ENCODE measurements around the gene DCAF5.
"Not testable (repeated sequence)": the region's sequence is repeated elsewhere in the genome, so short reads cannot be mapped to it uniquely, and the experiment has no call there.

The DCAF5 gene

DNA sequence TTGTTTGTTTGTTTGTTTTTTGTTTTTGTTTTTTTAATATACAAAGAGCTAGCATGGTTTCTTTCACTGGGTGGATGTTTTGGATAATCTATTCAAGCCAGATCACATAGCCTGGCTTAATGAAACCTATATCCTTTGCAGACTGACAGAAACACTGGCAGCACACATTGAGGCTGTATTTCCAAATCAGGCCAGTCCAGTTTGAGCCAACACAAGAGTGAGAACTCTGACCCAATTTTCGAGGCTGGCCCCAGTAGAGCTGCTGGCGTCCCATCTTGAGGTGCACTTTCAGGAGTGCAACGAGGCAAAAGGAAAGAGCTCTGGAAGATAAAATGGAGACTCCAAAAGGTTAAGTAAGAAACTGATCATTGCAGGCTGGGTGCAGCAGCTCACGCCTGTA lies 129.9 kb downstream of the DCAF5 start:
- H3K36me3 Mint-ChIP-seq (ENCODE audit: low read depth) = no peaks in the 10 kb centered on the region
- no peak overlapping the region for H3K4me3 Mint-ChIP-seq
- no peaks in the 10 kb centered on the region for H3K4me1 Mint-ChIP-seq
- peaks cover 15% of the 10 kb centered on the region for H3K27me3 Mint-ChIP-seq (ENCODE audit: low read depth)
- H3K9me3 Mint-ChIP-seq = no peaks in the 10 kb centered on the region
- no peak overlapping the region for H3K27ac Mint-ChIP-seq
- no peak for TF ChIP-seq CTCF (IDR thresholded peaks at IDR 0.05; ENCODE audit: unreplicated experiment in 3 of 3)

GRCh38 chr14:69022093-69022492 lies 130.8 kb downstream of the DCAF5 start:
- H3K27ac Mint-ChIP-seq, H3K9me3 Mint-ChIP-seq: not testable (repeated sequence)

DNA sequence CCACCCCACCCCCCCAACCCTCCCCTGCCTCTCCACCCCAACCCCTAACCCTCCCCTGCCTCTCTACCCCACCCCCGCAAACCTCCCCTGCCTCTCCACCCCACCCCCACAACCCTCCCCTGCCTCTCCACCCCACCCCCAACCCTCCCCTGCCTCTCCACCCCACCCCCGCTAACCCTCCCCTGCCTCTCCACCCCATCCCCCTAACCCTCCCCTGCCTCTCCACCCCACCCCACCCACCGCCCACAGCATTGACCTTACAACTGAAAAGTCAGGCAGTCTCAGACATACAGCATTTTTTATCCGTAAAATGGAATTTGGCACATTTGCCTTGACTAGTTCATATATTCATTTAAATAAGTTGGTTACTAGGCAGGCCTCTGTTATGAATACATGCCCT lies 135.2 kb downstream of the DCAF5 start:
- no peak overlapping the region for H3K27ac Mint-ChIP-seq
- no peak for TF ChIP-seq CTCF (IDR thresholded peaks at IDR 0.05; ENCODE audit: unreplicated experiment in 3 of 3)
- H3K4me3 Mint-ChIP-seq = no peak overlapping the region
- H3K9me3 Mint-ChIP-seq = no peaks in the 10 kb centered on the region
- no peaks in the 10 kb centered on the region for H3K36me3 Mint-ChIP-seq (ENCODE audit: low read depth)
- peaks cover 8% of the 10 kb centered on the region for H3K4me1 Mint-ChIP-seq
- H3K27me3 Mint-ChIP-seq (ENCODE audit: low read depth) = peaks cover 3% of the 10 kb centered on the region

More at GRCh38 chr14:69022093-69022492, 130.8 kb downstream of the DCAF5 start:
- H3K4me1 Mint-ChIP-seq; H3K36me3 Mint-ChIP-seq (ENCODE audit: low read depth); H3K4me3 Mint-ChIP-seq: not testable (repeated sequence)
- peaks cover 12% of the 10 kb centered on the region for H3K27me3 Mint-ChIP-seq (ENCODE audit: low read depth)

- Mint-ChIP-seq H3K27me3 (ENCODE audit: low read depth) (peaks cover 3% of the 10 kb centered on the region), H3K9me3 (no peaks in the 10 kb centered on the region), H3K4me3 (no peak overlapping the region), H3K36me3 (ENCODE audit: low read depth) (no peaks in the 10 kb centered on the region), H3K27ac (no peak overlapping the region), H3K4me1 (peaks cover 11% of the 10 kb centered on the region)
- TF ChIP-seq CTCF (IDR thresholded peaks at IDR 0.05; ENCODE audit: unreplicated experiment in 3 of 3) = no peak
Measured at GRCh38 chr14:69014829-69015259, 138.1 kb downstream of the DCAF5 start.

DNA sequence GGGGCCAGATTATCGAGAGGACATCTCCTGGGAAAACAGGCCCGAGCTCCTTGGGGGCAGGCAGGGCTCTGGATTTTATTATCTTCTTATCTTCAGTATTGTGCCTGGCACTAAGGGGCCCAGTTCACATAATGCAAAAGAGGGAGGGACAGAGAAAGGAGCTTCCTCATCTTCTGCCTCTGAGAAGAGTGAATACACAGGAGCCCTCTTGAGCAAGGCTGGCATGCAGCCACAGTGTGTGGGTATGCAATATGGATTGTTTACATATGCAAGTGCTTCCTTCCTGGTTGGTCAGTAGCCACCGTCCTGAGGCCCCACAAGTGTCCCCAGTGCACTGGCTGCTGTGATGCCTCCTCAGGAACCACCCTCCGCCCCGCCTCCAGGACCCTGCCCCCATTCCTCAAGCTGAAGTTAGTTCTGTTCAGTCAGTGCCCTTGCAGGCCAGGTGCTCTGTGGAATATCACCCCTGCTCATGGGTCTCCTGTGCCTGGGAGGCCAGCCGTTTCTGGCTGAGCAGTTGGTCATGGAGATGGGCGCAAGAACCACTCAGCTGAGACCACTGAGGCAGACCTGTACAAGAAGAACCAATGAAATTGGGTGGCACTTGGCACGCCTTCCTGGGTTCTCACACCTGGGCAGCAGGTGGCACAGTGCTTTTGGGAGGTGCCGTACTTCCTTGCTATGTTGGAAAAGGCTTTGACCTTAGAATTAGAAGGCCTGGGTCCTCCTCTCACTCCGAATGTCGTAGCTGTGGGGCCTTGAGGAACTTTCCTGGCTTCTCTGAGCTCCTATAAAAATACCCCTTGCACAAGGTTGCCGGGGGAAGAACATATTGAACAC lies 138.8 kb downstream of the DCAF5 start:
- Mint-ChIP-seq H3K4me1 (peaks cover 11% of the 10 kb centered on the region), H3K9me3 (no peaks in the 10 kb centered on the region)
- no peak for TF ChIP-seq CTCF (IDR thresholded peaks at IDR 0.05; ENCODE audit: unreplicated experiment in 3 of 3)

DNA sequence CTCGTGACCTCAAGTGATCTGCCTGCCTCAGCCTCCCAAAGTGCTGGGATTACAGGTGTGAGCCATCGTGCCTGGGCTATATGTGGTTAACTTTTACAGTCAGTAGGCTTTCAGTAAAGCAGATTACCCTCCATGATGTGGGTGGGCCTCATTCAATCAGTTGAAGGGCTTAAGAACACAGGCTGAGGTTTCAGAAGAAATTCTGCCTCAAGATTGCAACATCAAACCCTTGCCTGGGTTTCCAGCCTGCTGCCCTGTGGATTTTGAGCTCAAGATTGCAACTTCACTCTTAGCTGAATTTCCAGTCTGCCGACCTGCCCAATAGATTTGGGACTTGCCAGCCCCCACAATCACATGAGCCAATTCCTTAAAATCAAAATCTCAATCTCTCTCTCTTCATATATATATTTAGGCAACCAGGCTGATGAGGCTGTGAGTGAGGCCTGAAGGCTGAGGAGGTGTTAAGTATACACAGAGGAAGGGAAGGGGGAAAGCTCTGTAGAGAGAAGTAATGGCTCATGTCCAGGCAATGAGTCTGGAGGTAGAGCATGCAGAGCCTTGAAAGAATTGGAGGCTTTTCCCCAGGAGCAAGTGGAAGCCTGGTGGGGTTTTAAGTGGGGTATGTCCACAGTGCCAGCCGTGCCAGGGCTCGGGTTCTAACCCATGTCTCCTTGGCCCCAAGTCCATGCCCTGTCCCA lies 140.5 kb downstream of the DCAF5 start:
- H3K4me1 Mint-ChIP-seq = peaks cover 21% of the 10 kb centered on the region
- H3K27ac Mint-ChIP-seq = peak overlapping the region in 1 of 3 experiments; percentile 29
- H3K9me3 Mint-ChIP-seq = peaks cover 2% of the 10 kb centered on the region
- no peak overlapping the region for H3K4me3 Mint-ChIP-seq
- no peaks in the 10 kb centered on the region for H3K36me3 Mint-ChIP-seq (ENCODE audit: low read depth)
- no peak for TF ChIP-seq CTCF (IDR thresholded peaks at IDR 0.05; ENCODE audit: unreplicated experiment in 3 of 3)
- peaks cover 3% of the 10 kb centered on the region for H3K27me3 Mint-ChIP-seq (ENCODE audit: low read depth)

More for the DNA sequence above, 138.8 kb downstream of the DCAF5 start:
- H3K4me3 Mint-ChIP-seq = no peak overlapping the region
- H3K27me3 Mint-ChIP-seq (ENCODE audit: low read depth) = peaks cover 3% of the 10 kb centered on the region
- H3K27ac Mint-ChIP-seq = peak overlapping the region in 1 of 3 experiments; percentile 60
- no peaks in the 10 kb centered on the region for H3K36me3 Mint-ChIP-seq (ENCODE audit: low read depth)
